K562 (cell line): Measurements from ENCODE around the gene MINDY4.

Experiments
- ADNP ChIP-seq: fragments of 200-800 bp; sonication (Bioruptor generic); IDR thresholded peaks from 2 replicates; pipeline ENCODE4 v1.6.1; 2016; ENCODE audit warnings: missing genetic modification characterization, missing compliant biosample characterization
- BACH1 ChIP-seq: fragments of 200-800 bp; sonication (Bioruptor generic); IDR thresholded peaks from 2 replicates; pipeline ENCODE4 v1.6.1; 2016; ENCODE audit warnings: missing genetic modification characterization, missing compliant biosample characterization
- DDX20 ChIP-seq: fragments of 450-650 bp; IDR thresholded peaks from 2 replicates; pipeline ENCODE4 v1.6.1; 2016; ENCODE audit warnings: missing genetic modification characterization, low read depth, mild to moderate bottlenecking, missing compliant biosample characterization, moderate library complexity
- EP300 ChIP-seq: IDR thresholded peaks from 2 replicates; pipeline ENCODE4 v1.6.1; 2012; ENCODE audit warnings: low read length, improper control_type of control experiment
- IRF2 ChIP-seq: sonication (generic); formaldehyde crosslinking; IDR thresholded peaks from 2 replicates; pipeline ENCODE4 v1.8.1; 2022; ENCODE audit warnings: mild to moderate bottlenecking, missing genetic modification reagents
- JUNB ChIP-seq: fragments of 450-650 bp; formaldehyde crosslinking; conservative IDR thresholded peaks from 2 replicates; pipeline ENCODE4 v1.4.0; 2020; ENCODE audit warnings: mild to moderate bottlenecking
- PRPF4 ChIP-seq: fragments of 200-400 bp; formaldehyde crosslinking; IDR thresholded peaks from one replicate; pipeline ENCODE4 v1.6.1; 2017; ENCODE audit warnings: low read length, low read depth, mild to moderate bottlenecking; ENCODE audit not compliant: insufficient read depth, poor library complexity, severe bottlenecking
- PTBP1 ChIP-seq: fragments of 200-400 bp; formaldehyde crosslinking; IDR thresholded peaks from 2 replicates; pipeline ENCODE4 v1.6.1; 2017; ENCODE audit warnings: low read depth, low read length
- ZNF699 ChIP-seq: fragments of 250-450 bp; sonication (Bioruptor Pico); IDR thresholded peaks from 2 replicates; pipeline ENCODE4 v1.8.0; 2021; ENCODE audit warnings: mild to moderate bottlenecking, moderate library complexity; ENCODE audit not compliant: insufficient replicate concordance
- TF ChIP-seq, protein P1 (sequence below), 3 experiments: IDR thresholded peaks in 2 of 3; conservative IDR thresholded peaks in 1 of 3; 2 replicates each; pipeline ENCODE4 v1.5.1; 2011 to 2012; ENCODE audit warnings: low read length in 3 of 3, mild to moderate bottlenecking in 3 of 3, control low read depth in 2 of 3, improper control_type of control experiment in 1 of 3, inconsistent platforms in 1 of 3, low read depth in 1 of 3, mixed read lengths in 1 of 3, moderate library complexity in 1 of 3; ENCODE audit not compliant: insufficient read depth in 2 of 3

DNA sequence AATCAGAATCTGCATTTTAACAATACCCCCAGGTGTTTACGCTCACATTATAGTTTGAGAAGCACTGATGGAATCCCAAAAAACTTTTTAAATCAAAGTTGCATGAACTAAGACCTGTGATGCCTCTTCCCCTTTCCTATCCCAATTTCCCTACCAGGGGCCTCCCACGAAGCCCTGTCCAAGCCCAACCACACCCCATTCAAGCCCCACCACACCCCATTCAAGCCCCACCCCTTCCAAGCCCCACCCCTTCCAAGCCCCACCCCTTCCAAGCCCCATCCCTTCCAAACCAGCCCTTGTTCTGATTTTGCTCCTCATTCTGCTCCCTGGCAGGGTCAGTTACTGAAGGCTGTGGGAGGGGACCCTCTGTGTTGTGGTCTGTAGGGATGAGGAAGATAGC is 130.6 kb downstream of the MINDY4 start:
- TF ChIP-seq DDX20 (no peak), ZNF699 (no peak), IRF2 (no peak), PTBP1 (no peak), EP300 (no peak), ADNP (tag) (no peak), JUNB (no peak), PRPF4 (no peak), BACH1 (no peak)
- TF ChIP-seq, protein P1, sequence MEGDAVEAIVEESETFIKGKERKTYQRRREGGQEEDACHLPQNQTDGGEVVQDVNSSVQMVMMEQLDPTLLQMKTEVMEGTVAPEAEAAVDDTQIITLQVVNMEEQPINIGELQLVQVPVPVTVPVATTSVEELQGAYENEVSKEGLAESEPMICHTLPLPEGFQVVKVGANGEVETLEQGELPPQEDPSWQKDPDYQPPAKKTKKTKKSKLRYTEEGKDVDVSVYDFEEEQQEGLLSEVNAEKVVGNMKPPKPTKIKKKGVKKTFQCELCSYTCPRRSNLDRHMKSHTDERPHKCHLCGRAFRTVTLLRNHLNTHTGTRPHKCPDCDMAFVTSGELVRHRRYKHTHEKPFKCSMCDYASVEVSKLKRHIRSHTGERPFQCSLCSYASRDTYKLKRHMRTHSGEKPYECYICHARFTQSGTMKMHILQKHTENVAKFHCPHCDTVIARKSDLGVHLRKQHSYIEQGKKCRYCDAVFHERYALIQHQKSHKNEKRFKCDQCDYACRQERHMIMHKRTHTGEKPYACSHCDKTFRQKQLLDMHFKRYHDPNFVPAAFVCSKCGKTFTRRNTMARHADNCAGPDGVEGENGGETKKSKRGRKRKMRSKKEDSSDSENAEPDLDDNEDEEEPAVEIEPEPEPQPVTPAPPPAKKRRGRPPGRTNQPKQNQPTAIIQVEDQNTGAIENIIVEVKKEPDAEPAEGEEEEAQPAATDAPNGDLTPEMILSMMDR (IDR thresholded peaks at IDR 0.05 in 2 of 3, conservative IDR thresholded peaks at IDR 0.05 in 1 of 3; ENCODE audit: insufficient read depth in 2 of 3, low read depth in 1 of 3, low read length in 3 of 3): no peak
